GM12864 (cell line): Measurements from ENCODE around the gene MED25.

Source experiments
- DNase-seq: peaks from one replicate; pipeline ENCODE4 v3.0.0-alpha.2; 2011; ENCODE audit warnings: low read depth
- H3K4me3 ChIP-seq: 2 replicates; pipeline ENCODE4 v1.5.1; 2011; ENCODE audit warnings: mild to moderate bottlenecking, low read depth, low read length, control low read depth
- CTCF ChIP-seq: IDR thresholded peaks from 2 replicates; pipeline ENCODE4 v1.5.1; 2011; ENCODE audit warnings: low read depth, mild to moderate bottlenecking, moderate library complexity, low read length, control low read depth, inconsistent platforms; ENCODE audit errors: missing control alignments

MED25 gene

GRCh38 chr19:49877879-49878743, 60.0 kb downstream of the MED25 start:
- H3K4me3 ChIP-seq, result peak overlapping the region; percentile 64
- TF ChIP-seq CTCF, result no peak
- DNase-seq, result peak; percentile 92

GRCh38 chr19:49878744-49879070, 60.6 kb downstream of the MED25 start:
- TF ChIP-seq CTCF, result no peak
- DNase-seq, result no peak
- H3K4me3 ChIP-seq, result peak overlapping the region; percentile 64

- DNase-seq, result peak; percentile 64
- peak overlapping the region; percentile 64 for H3K4me3 ChIP-seq
- TF ChIP-seq CTCF, result no peak
These were observed 61.3 kb downstream of the MED25 start for GRCh38 chr19:49879243-49879963.

- no peak overlapping the region for H3K4me3 ChIP-seq
- DNase-seq, result no peak
- TF ChIP-seq CTCF, result no peak
These were observed 62.2 kb downstream of the MED25 start for GRCh38 chr19:49880162-49880869.

- no peak for TF ChIP-seq CTCF
- DNase-seq, result no peak
- H3K4me3 ChIP-seq, result no peak overlapping the region
These were observed 63.1 kb downstream of the MED25 start for GRCh38 chr19:49881186-49881585.

- no peak for TF ChIP-seq CTCF
- H3K4me3 ChIP-seq, result no peak overlapping the region
- DNase-seq, result no peak
These were observed 63.7 kb downstream of the MED25 start for GRCh38 chr19:49881672-49882394.
